HepG2 (cell line): ENCODE results near the gene DENND4C.

Experiments
- AGO2 ChIP-seq: fragments of 200-400 bp; formaldehyde crosslinking; optimal IDR thresholded peaks from 2 replicates; pipeline ENCODE3; 2017; ENCODE audit warnings: mild to moderate bottlenecking, low read depth, low read length, moderate library complexity
- CTCF ChIP-seq: sonication (generic); formaldehyde crosslinking; IDR thresholded peaks from 2 replicates; pipeline ENCODE4 v1.5.0; 2020; ENCODE audit warnings: mild to moderate bottlenecking, missing genetic modification reagents, moderate library complexity
- HOXA7 ChIP-seq: sonication (generic); formaldehyde crosslinking; IDR thresholded peaks from 2 replicates; pipeline ENCODE4 v1.8.1; 2022; ENCODE audit warnings: mild to moderate bottlenecking, missing genetic modification reagents, moderate library complexity
- IKZF1 ChIP-seq: fragments of 450-650 bp; IDR thresholded peaks from 2 replicates; pipeline ENCODE4 v1.7.1; 2016
- ISL2 ChIP-seq: sonication (generic); formaldehyde crosslinking; IDR thresholded peaks from 2 replicates; pipeline ENCODE4 v1.5.0; 2020; ENCODE audit warnings: missing genetic modification reagents
- POLR2AphosphoS5 ChIP-seq: IDR thresholded peaks from 2 replicates; pipeline ENCODE4 v1.6.1; 2012; ENCODE audit warnings: low read depth, low read length
- RFX5 ChIP-seq: IDR thresholded peaks from 2 replicates; pipeline ENCODE4 v1.6.1; 2011; ENCODE audit warnings: low read depth, low read length, improper control_type of control experiment
- SIN3A ChIP-seq: IDR thresholded peaks from 2 replicates; pipeline ENCODE4 v1.6.1; 2011; ENCODE audit warnings: low read depth, mild to moderate bottlenecking, control low read depth, low read length, borderline replicate concordance
- SMAD3 ChIP-seq: sonication (generic); formaldehyde crosslinking; IDR thresholded peaks from 2 replicates; pipeline ENCODE4 v1.4.0; 2020; ENCODE audit warnings: missing genetic modification reagents
- TCF7L2 ChIP-seq: IDR thresholded peaks from 2 replicates; pipeline ENCODE4 v1.6.1; 2011; ENCODE audit warnings: mild to moderate bottlenecking, low read depth, low read length, moderate library complexity
- TFE3 ChIP-seq: IDR thresholded peaks from 2 replicates; pipeline ENCODE4 v1.6.1; 2016
- THAP7 ChIP-seq: sonication (generic); formaldehyde crosslinking; IDR thresholded peaks from 2 replicates; pipeline ENCODE4 v1.8.1; 2023; ENCODE audit warnings: mild to moderate bottlenecking, missing genetic modification reagents
- ZNF124 ChIP-seq: sonication (generic); formaldehyde crosslinking; IDR thresholded peaks from 2 replicates; pipeline ENCODE4 v1.4.0; 2020; ENCODE audit warnings: missing genetic modification reagents
- ZNF24 ChIP-seq: fragments of 450-650 bp; IDR thresholded peaks from 2 replicates; pipeline ENCODE4 v1.6.1; 2017; ENCODE audit warnings: antibody characterized with exemption, mild to moderate bottlenecking

- TF ChIP-seq CTCF (CRISPR knock-in tag) (no peak), IKZF1 (no peak), RFX5 (no peak), POLR2AphosphoS5 (no peak), SMAD3 (no peak), ZNF24 (no peak), SIN3A (no peak), AGO2 (no peak), ZNF124 (CRISPR knock-in tag) (no peak), THAP7 (CRISPR knock-in tag) (no peak), TFE3 (CRISPR knock-in tag) (no peak), HOXA7 (no peak), ISL2 (CRISPR knock-in tag) (no peak), TCF7L2 (no peak)
These were observed 1.7 kb downstream of the DENND4C start for GRCh38 chr9:19231904-19232822.
